Liver (tissue), 9 donors: ENCODE results near the gene CEP68. TPM values are rescaled to one million over a fixed set of nuclear protein-coding genes. Genes with fewer than 3 reads are reported as not detected.

Experiments
- DNase-seq: peaks from one replicate; pipeline ENCODE4 v3.0.0-alpha.2; 2017; ENCODE audit warnings: low spot score
- H3K27ac ChIP-seq, 2 donors: one replicate each; pipeline ENCODE4 v1.7.0; 2013; ENCODE audit warnings: inconsistent platforms in 2 of 2, low read length in 2 of 2, control low read depth in 1 of 2, low read depth in 1 of 2, mild to moderate bottlenecking in 1 of 2
- H3K27me3 ChIP-seq, 4 donors: one replicate each; pipeline versions ENCODE4 v1.6.1 to v1.7.0; 2013; ENCODE audit warnings: low read length in 3 of 4, inconsistent platforms in 1 of 4, mild to moderate bottlenecking in 1 of 4, moderate library complexity in 1 of 4; ENCODE audit not compliant: control insufficient read depth in 4 of 4, insufficient read depth in 4 of 4
- H3K36me3 ChIP-seq, 4 donors: one replicate each; pipeline versions ENCODE4 v1.6.1 to v1.7.0; 2013; ENCODE audit warnings: low read length in 3 of 4, mild to moderate bottlenecking in 3 of 4, low read depth in 1 of 4, moderate library complexity in 1 of 4; ENCODE audit not compliant: control insufficient read depth in 4 of 4, insufficient read depth in 3 of 4
- H3K4me1 ChIP-seq, 4 donors: one replicate each; pipeline versions ENCODE4 v1.6.1 to v1.7.0; 2013; ENCODE audit warnings: low read length in 3 of 4, mild to moderate bottlenecking in 3 of 4, moderate library complexity in 1 of 4; ENCODE audit not compliant: control insufficient read depth in 4 of 4, insufficient read depth in 4 of 4
- H3K4me3 ChIP-seq, 3 donors: one replicate each; pipeline versions ENCODE4 v1.6.1 to v1.7.0; 2013; ENCODE audit warnings: low read length in 3 of 3, control low read depth in 1 of 3, low read depth in 1 of 3, mild to moderate bottlenecking in 1 of 3
- H3K9ac ChIP-seq, 2 donors: one replicate each; pipeline ENCODE4 v1.7.0; 2013; ENCODE audit warnings: low read length in 2 of 2, mild to moderate bottlenecking in 2 of 2, moderate library complexity in 2 of 2, control low read depth in 1 of 2, low read depth in 1 of 2
- H3K9me3 ChIP-seq, 4 donors: one replicate each; pipeline versions ENCODE4 v1.6.1 to v1.7.0; 2013; ENCODE audit warnings: low read length in 3 of 4; ENCODE audit not compliant: control insufficient read depth in 4 of 4
- EGR1 ChIP-seq, 2 donors: IDR thresholded peaks; 2 replicates each; pipeline ENCODE4 v1.6.1; 2016 to 2018; ENCODE audit warnings: antibody characterized with exemption in 2 of 2, low read depth in 2 of 2
- FOXA1 ChIP-seq: IDR thresholded peaks from 2 replicates; pipeline ENCODE4 v1.6.1; 2016; ENCODE audit warnings: antibody characterized with exemption
- FOXA2 ChIP-seq: IDR thresholded peaks from 2 replicates; pipeline ENCODE4 v1.6.1; 2016; ENCODE audit warnings: antibody characterized with exemption
- GABPA ChIP-seq, 2 donors: IDR thresholded peaks in 1 of 2; conservative IDR thresholded peaks in 1 of 2; 2 replicates each; pipeline ENCODE4 v1.6.1; 2016; ENCODE audit warnings: antibody characterized with exemption in 2 of 2, mild to moderate bottlenecking in 1 of 2, moderate library complexity in 1 of 2
- HNF4A ChIP-seq, 2 donors: conservative IDR thresholded peaks; 2 replicates each; pipeline ENCODE4 v1.6.1; 2016; ENCODE audit warnings: antibody characterized with exemption in 2 of 2, mild to moderate bottlenecking in 2 of 2
- HNF4G ChIP-seq: IDR thresholded peaks from 2 replicates; pipeline ENCODE4 v1.6.1; 2016; ENCODE audit warnings: antibody characterized with exemption
- JUND ChIP-seq, 2 donors: IDR thresholded peaks; 2 replicates each; pipeline ENCODE4 v1.6.1; 2016; ENCODE audit warnings: antibody characterized with exemption in 2 of 2
- MAX ChIP-seq: IDR thresholded peaks from 2 replicates; pipeline ENCODE4 v1.6.1; 2016; ENCODE audit warnings: antibody characterized with exemption
- RAD21 ChIP-seq, 2 donors: IDR thresholded peaks; 2 replicates each; pipeline ENCODE4 v1.6.1; 2016; ENCODE audit warnings: antibody characterized with exemption in 2 of 2, mild to moderate bottlenecking in 2 of 2
- RXRA ChIP-seq, 2 donors: IDR thresholded peaks; 2 replicates each; pipeline ENCODE4 v1.6.1; 2017 to 2018; ENCODE audit warnings: antibody characterized with exemption in 2 of 2, mild to moderate bottlenecking in 1 of 2
- TAF1 ChIP-seq: conservative IDR thresholded peaks from 2 replicates; pipeline ENCODE4 v1.6.1; 2016; ENCODE audit warnings: antibody characterized with exemption, mild to moderate bottlenecking
- YY1 ChIP-seq: IDR thresholded peaks from 2 replicates; pipeline ENCODE4 v1.6.1; 2016; ENCODE audit warnings: antibody characterized with exemption, mild to moderate bottlenecking
- ZBTB33 ChIP-seq: IDR thresholded peaks from 2 replicates; pipeline ENCODE4 v1.6.1; 2016; ENCODE audit warnings: antibody characterized with exemption
- WGBS: extraction: QIAGEN DNeasy Blood & Tissue Kit; methylation state at CpG from one replicate; pipeline ENCODE4 v1.1.7; 2013; 5-methylcytosine and 5-hydroxymethylcytosine counted together
- polyA plus RNA-seq, 2 donors: library from polyadenylated mRNA; stranded (reverse) in 1 of 2; unstranded in 1 of 2; fragments of 200-250 nt in 1 of 2; fragments of >200 nt in 1 of 2; fragmentation: Nextera tagmentation in 1 of 2; extraction: Ambion mirVana in 1 of 2; gene quantifications; one replicate each; pipeline versions ENCODE4 v1.2.1 to v1.2.3, GENCODE V29; 2013 to 2015
- total RNA-seq, 2 donors: library from RNA; depleted of rRNA; stranded (reverse); fragments of >200 nt; gene quantifications; one replicate each; pipeline ENCODE4 v1.2.3, GENCODE V29; 2014
- TF ChIP-seq, protein P1 (sequence below): IDR thresholded peaks from 2 replicates; pipeline ENCODE4 v1.6.1; 2016; ENCODE audit warnings: antibody characterized with exemption, mild to moderate bottlenecking
- TF ChIP-seq, protein P2 (sequence below): IDR thresholded peaks from 2 replicates; pipeline ENCODE4 v1.6.1; 2016; ENCODE audit warnings: antibody characterized with exemption
- TF ChIP-seq, protein P3 (sequence below): fragments of 150-350 bp; IDR thresholded peaks from 2 replicates; pipeline ENCODE4 v1.5.1; 2017; ENCODE audit warnings: improper control_type of control experiment, low read depth, low read length; ENCODE audit not compliant: missing input control
- donor health status: healthy.
- donor health status: healthy.
- donor health status: healthy.
- donor health status: healthy.
- donor health status: healthy.

CEP68 gene
- total and polyA plus RNA-seq, 4 donors, result 2.1 to 5.8 (median 4.1) TPM

DNA sequence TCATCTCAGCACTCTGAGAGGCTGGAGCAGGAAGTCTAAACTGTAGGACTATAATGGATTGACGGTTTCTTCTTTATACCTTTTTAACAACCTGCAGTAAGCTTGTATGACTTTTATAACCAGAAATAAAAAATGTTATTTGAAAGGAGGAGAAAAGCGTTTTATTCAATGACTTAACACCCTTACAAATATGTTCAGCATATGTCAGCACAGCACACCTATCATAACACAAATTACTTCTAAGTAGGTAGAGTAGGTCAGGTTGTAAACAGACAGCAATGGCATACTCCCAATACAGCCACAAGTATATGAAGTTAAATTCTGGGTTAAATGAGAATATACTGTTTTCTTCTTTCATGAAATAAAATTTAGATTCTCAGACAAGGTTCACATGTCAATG lies 57.6 kb downstream of the CEP68 start:
- Histone ChIP-seq H3K9me3 (no peaks in the 10 kb centered on the region), H3K27ac (no peak overlapping the region), H3K4me3 (no peak overlapping the region), H3K27me3 (no peaks in the 10 kb centered on the region), H3K4me1 (peaks cover 9 to 23% (median 17%) of the 10 kb centered on the region in 4 donors), H3K9ac (no peak overlapping the region), H3K36me3 (no peaks in the 10 kb centered on the region)
- DNase-seq, result no peak
- WGBS, result 72% methylated on average over 2 of the region's 2 CpGs
- no peak for TF ChIP-seq RAD21 (IDR thresholded peaks at IDR 0.05)
- TF ChIP-seq TAF1, result no peak
- TF ChIP-seq, protein P1, sequence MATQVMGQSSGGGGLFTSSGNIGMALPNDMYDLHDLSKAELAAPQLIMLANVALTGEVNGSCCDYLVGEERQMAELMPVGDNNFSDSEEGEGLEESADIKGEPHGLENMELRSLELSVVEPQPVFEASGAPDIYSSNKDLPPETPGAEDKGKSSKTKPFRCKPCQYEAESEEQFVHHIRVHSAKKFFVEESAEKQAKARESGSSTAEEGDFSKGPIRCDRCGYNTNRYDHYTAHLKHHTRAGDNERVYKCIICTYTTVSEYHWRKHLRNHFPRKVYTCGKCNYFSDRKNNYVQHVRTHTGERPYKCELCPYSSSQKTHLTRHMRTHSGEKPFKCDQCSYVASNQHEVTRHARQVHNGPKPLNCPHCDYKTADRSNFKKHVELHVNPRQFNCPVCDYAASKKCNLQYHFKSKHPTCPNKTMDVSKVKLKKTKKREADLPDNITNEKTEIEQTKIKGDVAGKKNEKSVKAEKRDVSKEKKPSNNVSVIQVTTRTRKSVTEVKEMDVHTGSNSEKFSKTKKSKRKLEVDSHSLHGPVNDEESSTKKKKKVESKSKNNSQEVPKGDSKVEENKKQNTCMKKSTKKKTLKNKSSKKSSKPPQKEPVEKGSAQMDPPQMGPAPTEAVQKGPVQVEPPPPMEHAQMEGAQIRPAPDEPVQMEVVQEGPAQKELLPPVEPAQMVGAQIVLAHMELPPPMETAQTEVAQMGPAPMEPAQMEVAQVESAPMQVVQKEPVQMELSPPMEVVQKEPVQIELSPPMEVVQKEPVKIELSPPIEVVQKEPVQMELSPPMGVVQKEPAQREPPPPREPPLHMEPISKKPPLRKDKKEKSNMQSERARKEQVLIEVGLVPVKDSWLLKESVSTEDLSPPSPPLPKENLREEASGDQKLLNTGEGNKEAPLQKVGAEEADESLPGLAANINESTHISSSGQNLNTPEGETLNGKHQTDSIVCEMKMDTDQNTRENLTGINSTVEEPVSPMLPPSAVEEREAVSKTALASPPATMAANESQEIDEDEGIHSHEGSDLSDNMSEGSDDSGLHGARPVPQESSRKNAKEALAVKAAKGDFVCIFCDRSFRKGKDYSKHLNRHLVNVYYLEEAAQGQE, result no peak
- TF ChIP-seq YY1, result no peak
- no peak for TF ChIP-seq HNF4G
- TF ChIP-seq RXRA (IDR thresholded peaks at IDR 0.05), result no peak
- TF ChIP-seq JUND (IDR thresholded peaks at IDR 0.05), result no peak
- TF ChIP-seq MAX, result no peak

DNA sequence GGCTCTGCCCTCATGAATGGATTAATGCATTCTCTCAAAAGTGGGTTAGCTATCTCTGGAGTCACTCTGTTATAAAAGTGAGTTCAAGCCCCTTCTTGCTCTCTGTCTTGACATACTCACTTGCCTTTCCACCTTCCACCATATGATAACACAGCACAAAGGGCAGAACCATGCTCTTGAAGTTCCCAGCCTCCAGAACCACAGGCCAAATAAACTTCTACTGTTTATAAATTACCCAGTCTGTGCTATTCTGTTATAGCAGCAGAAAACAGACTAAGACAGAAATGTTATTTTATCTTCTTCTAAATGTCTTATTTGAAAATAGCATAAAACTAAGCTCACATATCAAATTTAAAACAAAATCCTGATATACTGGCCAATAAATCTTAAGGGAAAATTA lies 58.7 kb downstream of the CEP68 start:
- no peak for DNase-seq
- Histone ChIP-seq H3K27ac (no peak overlapping the region), H3K9me3 (no peaks in the 10 kb centered on the region), H3K36me3 (no peaks in the 10 kb centered on the region), H3K4me3 (no peak overlapping the region), H3K4me1 (peaks cover 14 to 22% (median 18%) of the 10 kb centered on the region in 4 donors), H3K27me3 (no peaks in the 10 kb centered on the region), H3K9ac (no peak overlapping the region)
- no peak for TF ChIP-seq FOXA1
- TF ChIP-seq EGR1 (IDR thresholded peaks at IDR 0.05; ENCODE audit: low read depth in 2 of 2), result no peak
- TF ChIP-seq, protein P2, sequence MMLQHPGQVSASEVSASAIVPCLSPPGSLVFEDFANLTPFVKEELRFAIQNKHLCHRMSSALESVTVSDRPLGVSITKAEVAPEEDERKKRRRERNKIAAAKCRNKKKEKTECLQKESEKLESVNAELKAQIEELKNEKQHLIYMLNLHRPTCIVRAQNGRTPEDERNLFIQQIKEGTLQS, result no peak
- TF ChIP-seq YY1, result no peak
- no peak for TF ChIP-seq HNF4A (conservative IDR thresholded peaks at IDR 0.05)
- TF ChIP-seq ZBTB33, result no peak
- no peak for TF ChIP-seq MAX
- TF ChIP-seq RAD21 (IDR thresholded peaks at IDR 0.05), result no peak
- TF ChIP-seq, protein P1, result no peak
- TF ChIP-seq, protein P3, sequence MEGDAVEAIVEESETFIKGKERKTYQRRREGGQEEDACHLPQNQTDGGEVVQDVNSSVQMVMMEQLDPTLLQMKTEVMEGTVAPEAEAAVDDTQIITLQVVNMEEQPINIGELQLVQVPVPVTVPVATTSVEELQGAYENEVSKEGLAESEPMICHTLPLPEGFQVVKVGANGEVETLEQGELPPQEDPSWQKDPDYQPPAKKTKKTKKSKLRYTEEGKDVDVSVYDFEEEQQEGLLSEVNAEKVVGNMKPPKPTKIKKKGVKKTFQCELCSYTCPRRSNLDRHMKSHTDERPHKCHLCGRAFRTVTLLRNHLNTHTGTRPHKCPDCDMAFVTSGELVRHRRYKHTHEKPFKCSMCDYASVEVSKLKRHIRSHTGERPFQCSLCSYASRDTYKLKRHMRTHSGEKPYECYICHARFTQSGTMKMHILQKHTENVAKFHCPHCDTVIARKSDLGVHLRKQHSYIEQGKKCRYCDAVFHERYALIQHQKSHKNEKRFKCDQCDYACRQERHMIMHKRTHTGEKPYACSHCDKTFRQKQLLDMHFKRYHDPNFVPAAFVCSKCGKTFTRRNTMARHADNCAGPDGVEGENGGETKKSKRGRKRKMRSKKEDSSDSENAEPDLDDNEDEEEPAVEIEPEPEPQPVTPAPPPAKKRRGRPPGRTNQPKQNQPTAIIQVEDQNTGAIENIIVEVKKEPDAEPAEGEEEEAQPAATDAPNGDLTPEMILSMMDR, result no peak
- no peak for TF ChIP-seq FOXA2
- no peak for TF ChIP-seq GABPA (IDR thresholded peaks at IDR 0.05 in 1 of 2, conservative IDR thresholded peaks at IDR 0.05 in 1 of 2)
- TF ChIP-seq TAF1, result no peak
